ENCODE measurements around the gene USP48.

DNA sequence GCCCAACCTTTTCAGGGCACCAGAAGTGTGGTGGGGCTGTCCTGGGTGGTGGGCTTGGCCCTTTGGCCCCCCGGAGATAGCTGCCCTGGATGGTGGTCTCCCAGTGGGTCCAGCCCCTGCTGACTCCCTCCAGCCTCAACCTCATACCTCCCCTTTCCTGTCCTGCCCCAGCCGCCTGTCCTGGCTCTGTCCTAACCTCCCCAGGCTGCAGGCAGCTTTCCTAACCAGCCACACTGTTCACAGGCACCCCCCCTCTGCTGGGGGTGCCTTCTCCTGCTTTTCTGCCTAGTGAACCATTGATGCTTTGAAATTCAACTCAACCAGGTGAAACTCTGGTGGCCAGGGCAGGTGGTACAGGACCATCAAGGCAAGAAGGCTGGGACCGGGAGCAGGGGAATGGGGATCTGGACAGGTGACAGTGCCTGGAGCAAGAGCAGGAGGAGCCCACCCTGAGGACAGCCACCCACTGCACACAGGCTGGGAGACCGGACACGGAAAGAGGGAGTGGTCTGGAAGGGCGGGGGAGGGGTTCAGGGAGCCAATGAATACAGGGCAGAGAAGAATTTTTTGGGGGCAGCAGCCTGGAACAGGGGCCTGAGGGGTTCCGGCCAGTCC is 149.7 kb downstream of the USP48 start:
- no peak for TF ChIP-seq POLR2A (IDR thresholded peaks at IDR 0.05)
- TF ChIP-seq, protein P1, sequence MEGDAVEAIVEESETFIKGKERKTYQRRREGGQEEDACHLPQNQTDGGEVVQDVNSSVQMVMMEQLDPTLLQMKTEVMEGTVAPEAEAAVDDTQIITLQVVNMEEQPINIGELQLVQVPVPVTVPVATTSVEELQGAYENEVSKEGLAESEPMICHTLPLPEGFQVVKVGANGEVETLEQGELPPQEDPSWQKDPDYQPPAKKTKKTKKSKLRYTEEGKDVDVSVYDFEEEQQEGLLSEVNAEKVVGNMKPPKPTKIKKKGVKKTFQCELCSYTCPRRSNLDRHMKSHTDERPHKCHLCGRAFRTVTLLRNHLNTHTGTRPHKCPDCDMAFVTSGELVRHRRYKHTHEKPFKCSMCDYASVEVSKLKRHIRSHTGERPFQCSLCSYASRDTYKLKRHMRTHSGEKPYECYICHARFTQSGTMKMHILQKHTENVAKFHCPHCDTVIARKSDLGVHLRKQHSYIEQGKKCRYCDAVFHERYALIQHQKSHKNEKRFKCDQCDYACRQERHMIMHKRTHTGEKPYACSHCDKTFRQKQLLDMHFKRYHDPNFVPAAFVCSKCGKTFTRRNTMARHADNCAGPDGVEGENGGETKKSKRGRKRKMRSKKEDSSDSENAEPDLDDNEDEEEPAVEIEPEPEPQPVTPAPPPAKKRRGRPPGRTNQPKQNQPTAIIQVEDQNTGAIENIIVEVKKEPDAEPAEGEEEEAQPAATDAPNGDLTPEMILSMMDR (IDR thresholded peaks at IDR 0.05): no peak

Data from esophagus squamous epithelium (tissue), 4 donors.